HUDEP-2 (cell line): ENCODE measurements around the gene ATXN10.
"Not testable (repeated sequence)": the region's sequence is repeated elsewhere in the genome, so short reads cannot be mapped to it uniquely, and the experiment has no call there.

Source experiments
- DNase-seq, 76 experiments: peaks; one replicate each; lab custom pipeline; 2025; ENCODE audit not compliant: unreplicated experiment in 76 of 76; lab: John Stamatoyannopoulos, UW

ATXN10 gene

DNA sequence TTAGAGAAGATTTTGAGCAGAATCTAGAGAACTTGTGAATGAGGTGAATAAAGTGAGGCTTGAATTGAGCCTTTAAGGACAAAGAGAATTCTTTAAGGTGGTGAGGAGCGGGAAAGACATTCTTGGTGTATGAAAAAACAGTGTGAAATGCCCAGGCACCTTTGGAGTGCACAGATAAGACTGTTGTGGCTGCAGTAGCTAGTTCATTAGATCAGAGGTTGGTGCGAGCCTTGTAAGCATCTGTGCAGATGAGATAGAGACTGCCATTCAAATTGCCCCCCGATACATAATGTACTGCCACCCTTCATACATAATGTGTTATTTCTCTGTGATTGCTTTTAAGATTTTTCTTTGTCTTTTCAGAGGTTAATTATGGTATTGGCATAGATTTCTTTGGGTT is 31.3 kb downstream of the ATXN10 start:
- DNase-seq = peak in 21 of 76 experiments; percentile 1 to 54 (median 12)

DNA sequence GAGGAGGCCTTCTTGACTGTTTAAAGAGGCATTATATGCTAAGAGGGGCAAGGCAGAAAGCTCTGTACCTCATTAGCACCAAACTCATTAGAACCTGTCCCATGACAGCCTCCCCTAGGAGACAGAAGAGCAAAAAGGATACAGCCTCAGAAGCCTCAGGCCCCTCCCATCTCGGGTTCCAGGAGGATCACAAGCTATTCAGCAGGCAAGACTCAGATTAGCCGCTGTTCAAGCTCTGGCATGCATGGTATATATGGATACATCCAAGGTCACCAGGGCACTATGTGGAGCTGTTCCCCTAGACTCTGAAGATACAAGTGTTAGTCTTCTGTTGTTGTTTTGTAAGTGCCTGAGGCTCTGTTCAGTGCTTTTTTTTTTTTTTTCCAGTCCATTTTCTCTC is 32.1 kb downstream of the ATXN10 start:
- DNase-seq = no peak

DNA sequence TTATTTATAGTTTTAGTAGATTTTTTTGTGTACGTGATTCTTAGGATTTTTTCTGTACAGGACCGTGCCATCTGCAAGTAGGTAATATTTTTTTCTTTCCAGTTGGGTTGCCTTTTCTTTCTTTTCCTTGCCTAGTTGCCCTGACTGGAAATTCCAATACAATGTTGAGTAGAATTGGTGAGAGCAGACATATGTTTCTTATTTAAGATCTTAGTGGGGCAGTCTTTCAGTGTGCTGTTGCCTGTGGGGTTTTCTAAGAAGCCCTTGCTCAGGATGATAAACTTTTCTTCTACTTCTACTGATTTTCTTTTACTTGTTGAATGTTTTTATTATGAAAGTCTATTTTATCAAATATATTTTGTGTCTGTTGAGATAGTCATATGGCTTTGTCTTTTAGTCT is 33.0 kb downstream of the ATXN10 start:
- no peak for DNase-seq

DNA sequence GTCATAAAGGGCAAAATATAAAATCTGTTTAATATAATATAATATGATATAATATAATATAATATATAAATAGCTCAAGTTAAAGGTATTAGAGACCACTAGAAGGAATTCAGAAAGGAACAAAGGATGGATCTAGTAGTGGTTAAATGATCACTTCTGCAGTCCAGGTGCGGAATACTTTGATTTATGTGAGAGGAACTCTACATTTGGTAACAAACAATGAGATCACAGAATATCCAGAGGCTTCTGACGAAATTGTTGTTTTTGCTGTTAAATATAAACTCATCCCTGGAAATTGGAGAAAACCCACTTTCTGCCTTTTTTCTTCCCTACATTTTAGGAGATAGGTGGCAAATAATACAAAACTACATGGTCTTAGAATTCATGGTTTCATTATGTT is 36.0 kb downstream of the ATXN10 start:
- no peak for DNase-seq

DNA sequence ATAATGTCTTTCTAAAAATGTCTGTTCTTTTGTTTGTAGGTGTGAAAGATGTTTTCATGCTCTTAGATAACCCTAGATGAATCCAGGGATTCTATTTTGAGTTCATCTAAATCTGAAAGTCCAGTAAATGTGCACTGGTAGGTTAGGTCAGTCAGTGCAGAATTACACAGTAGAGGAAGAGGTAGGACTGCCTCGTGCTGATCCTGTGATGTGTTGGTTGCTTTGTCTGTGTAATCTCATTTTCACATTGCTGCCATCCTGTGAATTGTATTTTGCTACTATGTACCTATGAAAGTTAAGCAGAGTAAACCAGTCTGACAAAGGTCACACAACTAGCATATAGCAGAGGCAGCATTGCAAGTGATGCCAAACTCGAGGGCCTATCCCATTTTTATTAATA is 36.5 kb downstream of the ATXN10 start:
- no peak for DNase-seq

DNA sequence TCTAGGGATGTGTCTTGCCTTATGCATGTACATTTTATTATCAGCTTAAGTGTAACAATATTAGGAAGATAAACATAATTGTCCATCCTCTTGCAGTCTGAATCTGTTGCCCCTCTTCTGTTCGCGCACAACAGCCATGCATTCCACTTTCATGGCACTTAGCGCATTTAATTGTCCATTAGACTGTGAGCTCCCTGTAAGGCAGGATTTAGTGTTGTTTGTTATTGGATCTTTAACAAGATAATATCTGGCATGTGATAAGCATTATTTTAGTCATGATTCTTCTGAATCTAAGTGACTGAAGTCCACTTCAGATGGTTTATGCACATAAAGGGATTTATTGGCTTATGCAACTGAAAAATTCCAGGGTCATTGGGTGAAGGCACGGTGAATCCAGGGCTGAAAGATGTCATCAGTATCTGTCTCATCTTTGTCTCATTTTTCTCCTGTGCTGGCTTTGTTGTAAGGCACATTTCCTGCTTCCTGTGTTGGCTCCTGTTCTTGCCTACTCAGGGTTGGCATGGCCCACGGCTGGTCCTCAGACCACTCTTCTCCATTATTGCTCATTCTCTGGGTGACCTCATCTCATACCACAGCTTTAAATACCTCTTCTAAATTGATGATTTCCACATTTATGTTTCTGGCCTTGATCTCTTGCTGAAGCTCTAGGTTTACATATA is 37.6 kb downstream of the ATXN10 start:
- DNase-seq = no peak

DNA sequence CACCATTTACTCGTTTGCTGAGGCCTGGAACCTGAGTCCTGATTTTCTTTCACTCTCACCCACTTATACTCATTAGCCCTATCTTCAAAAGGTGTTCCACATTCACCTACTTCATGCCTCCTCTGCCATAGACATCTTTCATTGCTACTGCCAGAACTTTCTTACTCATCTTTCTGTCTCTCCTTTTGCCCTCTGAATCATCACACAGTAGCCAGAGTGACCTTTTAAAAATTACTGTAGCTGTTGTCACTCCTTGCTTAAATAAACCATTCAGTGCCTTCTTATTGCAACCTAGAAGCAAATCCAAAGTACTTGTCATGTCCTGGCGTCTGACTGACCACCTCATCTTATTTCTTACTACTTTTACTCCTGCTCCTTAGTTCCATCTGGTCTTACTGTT is 38.2 kb downstream of the ATXN10 start:
- no peak for DNase-seq

DNA sequence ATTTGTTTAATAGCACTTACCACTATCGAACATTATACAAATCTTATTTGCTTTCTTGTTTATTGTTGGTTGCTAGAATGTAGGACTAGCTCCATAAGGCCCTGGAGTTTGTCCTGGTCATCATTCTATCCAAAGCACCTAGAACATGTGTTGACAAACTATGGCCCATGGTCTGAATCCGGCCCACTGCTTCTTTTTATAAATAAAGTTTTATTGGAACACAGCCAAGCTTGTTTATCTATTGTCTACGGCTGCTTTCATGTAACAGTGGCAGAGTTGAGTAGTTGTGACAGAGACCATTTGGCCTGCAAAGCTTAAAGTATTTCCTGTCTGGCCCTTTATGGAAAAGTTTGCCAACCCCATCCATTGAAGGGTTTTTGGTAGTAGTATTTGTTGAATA is 38.8 kb downstream of the ATXN10 start:
- no peak for DNase-seq

DNA sequence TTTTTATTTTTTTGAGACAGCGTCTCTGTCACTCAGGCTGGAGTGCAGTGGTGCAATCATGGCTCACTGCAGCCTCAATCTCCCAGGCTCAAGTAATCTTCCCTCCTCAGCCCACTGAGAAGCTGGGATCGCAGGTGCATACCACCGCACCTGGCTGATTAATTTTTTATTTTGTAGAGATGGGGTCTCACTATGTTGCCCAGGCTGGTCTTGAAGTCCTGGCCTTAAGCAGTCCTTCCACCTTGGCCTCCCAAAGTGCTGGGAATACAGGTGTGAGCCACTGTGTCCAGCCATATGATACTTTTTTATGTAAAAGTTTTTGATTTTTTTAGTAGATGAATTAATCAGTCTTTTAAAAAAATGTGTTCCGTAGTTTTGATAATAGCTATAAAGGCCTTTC is 42.8 kb downstream of the ATXN10 start:
- DNase-seq = not testable (repeated sequence)

DNA sequence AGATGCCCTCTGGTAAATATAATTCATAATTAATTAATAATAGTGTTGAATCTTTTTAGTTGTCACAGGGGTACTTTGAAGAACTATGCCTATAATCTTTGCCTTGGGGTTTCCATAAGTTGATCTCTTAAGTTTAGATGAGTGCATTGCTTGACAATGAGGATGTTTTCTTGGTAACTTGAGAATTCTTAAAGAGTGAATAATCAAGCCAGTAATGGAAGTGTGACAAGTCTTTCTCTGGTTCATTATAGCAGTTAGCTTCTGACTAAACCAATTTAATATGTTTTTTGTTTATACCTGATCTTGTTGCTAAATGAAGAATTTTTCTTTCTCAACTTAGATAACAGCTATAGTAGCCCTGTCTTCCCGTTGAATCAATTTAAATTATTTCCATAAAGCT is 46.2 kb downstream of the ATXN10 start:
- no peak for DNase-seq

DNA sequence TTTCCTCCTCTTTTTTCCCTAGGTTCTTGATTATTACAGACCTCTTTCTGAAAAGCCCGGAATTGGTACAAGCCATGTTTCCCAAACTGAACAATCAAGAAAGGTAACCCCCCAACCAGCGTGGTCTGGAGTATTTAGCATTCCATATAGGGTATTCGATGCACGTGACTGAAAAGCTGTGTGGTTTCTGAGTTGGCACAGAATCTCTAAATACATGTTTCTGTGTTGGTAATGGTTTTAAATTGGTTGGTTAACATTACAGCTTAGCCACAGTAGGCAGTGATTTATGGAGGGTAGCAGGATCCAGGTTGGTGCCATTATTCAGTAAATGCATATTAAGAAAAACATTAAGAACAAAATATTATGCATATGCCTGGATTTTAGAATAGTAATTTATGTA is 46.8 kb downstream of the ATXN10 start:
- DNase-seq = no peak

DNA sequence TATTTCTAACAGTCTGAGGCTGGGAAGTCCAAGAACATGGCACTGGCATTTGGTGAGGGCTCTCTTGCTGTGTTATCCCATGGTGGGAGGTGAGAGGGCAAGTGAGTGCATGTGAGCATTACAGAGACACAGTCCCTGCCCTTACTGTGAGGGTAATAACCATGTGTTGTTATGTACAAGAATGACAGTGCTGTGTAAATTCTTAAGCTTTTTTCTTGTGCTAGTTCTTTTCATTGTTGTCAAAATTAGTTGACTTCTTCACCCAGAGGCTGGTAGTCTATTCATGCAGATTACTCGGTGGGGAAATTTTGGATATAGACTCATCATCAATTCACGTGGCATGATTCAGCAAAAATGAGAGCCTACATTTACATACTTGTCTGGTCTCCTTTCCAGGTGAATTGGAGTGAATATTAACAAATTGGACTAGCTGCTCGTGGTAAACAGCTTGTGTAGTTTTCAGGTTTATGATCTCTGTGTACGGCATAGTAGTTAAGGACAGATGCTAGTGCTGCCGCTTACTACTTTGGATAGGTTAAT is 49.3 kb downstream of the ATXN10 start:
- DNase-seq = no peak

DNA sequence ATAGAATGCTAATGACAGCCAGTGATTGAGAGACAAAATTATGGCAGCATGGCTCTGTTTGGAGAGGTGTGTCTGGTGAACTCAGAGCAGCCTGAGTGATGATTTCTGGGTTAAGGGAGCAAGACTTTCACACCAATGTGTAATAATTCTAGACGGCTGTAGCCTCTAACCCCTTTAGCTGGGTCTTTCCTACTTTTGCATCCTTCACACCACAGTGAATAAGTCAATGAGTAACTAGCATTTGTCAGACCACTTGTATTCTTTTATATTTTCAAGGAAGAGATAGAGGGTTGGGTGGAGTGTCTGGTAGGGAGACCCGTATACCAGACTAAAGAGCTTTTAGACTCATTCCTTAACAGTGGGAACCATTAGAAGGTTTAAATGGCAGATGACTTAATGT is 50.4 kb downstream of the ATXN10 start:
- DNase-seq = no peak

DNA sequence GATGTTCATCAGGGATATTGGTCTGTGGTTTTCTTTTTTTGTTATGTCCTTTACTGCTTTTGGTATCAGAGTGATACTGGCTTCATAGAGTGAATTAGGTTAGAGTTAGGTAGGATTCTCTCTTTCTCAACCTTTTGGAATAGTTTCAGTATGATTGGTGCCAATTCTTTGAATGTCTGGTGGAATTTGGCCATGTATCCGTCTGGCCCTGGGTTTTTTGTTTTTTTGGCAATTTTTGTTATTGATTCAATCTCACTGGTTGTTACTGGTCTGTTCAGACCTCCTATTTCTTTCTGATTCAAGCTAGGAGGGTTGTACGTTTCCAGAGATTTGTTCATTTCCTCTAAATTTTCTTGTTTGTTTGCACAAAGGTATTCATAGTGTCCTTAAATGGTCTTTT is 54.4 kb downstream of the ATXN10 start:
- no peak for DNase-seq

DNA sequence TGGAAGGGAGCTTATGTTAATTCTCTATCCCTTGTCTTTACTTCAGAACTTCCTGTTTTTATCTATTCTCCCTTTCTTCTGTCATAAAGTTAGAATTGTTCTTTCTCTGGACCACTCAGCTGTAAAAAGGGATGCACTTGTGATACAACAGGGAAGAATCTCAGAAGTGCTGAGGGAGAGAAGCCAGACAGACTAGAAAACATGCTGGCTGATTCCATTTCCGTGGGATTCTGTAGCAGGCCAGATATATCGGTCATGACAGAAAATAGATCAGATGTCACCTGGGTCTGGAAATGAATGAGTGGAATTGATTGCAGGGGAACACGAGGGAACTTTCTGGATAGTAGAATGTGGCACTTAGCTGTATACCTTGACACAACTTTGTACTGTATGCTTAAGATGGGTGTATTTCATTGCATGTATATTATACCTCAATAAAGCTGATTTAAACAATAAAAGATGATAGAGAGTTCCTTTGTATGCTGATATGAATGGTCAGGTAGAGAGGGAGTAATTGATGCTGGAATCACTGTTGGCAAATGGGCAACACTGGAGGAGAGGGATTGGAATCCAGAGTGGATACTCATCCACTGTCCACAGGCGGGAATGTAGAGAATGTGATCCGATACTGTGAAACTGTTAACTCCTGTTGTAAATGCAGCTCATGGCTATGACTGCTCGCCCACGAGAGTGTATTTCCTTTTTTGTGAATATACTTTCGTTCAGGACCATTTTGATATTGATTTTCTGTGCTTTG is 59.6 kb downstream of the ATXN10 start:
- no peak for DNase-seq

DNA sequence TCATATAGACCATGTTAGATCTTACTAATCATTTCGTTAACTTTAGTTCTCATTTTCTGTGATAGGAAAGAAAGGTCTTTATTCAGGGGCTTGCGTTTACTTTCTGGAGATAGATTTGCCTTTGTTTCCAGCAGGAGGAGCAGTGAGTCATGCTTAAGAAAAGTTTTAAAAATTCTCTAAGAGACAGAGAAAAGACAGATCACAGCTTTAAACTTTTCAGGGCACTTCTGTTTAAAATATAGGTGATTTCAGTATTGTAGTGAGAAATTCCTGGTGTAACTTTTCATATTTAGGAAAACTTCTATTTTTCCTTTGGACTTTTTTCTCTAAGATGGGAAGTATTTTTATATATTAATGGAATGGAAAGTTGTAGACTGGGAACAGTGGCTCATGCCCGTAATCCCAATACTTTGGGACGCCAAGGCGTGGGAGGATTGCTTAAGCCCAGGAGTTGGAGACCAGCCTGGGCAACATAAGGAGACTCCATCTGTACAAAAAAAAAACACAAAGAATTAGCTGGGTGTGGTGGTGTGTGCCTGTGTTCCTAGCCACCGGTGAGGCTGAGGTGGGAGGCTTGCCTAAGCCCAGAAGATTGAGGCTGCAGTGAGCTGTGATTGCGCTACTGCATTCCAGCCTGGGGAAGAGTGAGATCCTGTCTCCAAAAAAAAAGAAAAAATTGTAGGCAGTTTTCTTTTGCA is 60.3 kb downstream of the ATXN10 start:
- no peak for DNase-seq

DNA sequence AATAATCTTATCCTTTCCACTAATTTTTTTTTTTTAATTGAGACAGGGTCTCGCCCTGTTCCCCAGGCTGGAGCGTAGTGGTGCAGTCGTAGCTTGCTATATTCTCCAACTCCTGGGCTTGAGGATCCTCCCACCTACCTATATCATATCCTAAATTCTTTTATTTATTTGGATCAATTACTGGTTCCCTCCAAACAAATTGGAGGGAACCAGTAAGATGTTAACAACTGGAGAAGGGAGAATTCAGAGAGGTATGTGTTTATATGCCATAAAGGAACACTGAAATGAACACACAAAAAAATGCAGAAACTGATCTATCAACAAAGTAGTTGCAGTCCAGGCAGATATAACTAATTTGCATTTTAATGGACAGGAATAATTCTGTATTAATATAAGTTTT is 63.6 kb downstream of the ATXN10 start:
- DNase-seq = no peak

DNA sequence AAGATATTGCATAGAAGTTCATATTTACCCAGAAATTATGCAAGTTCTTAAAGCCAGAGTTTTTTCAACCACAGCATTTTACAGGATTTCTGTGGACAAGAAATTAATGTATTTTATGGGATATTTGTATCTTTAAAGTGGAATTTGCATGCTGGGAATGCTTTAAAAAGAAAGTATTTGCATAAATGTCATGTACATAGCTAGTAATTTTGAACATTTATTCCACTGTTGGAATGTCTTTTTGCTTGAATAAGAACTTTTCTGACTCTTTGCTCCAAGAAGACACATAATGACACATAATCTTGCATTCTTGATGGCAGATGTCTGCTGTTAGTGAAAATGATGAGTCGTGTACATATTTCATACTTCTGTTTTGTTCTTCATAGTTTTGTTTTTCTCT is 66.6 kb downstream of the ATXN10 start:
- DNase-seq = no peak

DNA sequence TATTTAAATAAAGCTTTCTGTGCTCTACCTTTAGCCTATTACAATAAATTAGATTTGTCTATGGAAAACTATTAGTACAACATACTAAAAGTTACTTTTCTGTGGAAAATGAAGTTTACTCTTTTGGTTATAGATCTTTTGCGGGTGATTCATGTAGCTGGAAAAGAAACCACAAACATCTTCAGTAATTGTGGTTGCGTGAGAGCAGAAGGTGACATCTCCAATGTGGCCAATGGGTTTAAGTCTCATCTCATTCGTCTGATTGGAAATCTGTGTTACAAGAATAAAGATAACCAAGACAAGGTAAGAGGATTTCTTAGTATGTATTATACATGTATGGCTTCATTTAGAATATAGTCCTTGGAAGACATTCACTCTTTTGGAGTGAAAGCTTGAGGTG is 68.6 kb downstream of the ATXN10 start:
- DNase-seq = no peak

DNA sequence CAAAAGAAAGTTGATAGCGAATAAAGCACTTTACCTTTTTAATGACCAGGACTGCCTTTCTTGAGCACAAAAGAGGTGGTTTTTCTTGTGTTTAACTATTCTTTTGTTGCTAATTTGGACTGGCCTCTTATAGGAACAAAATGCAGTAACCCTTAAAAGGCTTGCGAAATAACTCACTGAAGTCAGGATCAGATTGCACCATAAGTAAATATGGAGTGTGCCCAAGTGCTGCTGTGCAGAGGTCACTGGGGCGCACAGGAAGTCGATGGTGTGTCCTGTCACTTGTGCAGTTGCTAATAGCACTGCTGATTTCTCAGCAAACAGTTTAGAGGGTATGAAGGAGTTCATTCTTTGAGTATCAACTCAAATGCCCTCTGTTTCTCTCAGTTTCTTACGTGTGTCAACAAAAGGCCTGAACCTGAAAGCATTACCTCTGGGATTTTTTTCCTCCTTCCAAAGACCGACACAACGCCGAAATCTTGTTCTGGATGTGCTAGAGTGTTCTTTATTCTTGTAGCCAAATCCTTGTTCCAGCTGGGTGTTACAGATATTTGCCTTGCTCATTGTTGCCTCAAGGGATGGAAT is 71.3 kb downstream of the ATXN10 start:
- DNase-seq = no peak

DNA sequence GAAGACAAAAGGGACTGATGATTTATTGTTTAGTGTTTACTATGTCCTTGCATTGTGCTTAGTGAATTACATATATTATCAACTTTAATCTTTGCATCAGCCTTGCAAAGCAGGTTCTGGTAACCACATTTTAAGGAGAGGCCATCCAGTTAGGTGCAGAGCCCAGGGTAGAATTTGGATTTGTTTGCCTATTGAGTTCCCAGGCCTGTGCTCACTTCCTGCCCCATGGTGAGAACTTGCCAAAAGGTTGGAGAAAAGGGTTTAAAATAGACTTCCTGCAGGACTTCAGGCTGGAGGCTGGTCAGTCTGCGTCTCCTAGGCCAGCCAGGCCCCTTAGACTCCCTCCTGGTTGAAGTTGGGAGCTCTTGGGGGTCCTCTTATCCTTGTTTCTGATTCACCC is 72.1 kb downstream of the ATXN10 start:
- DNase-seq = no peak
